ENCODE data around the gene KIRREL3.

KIRREL3 gene

GRCh38 chr11:126700768-126701519, 299.6 kb downstream of the KIRREL3 start:
- no peak for DNase-seq

- no peak for DNase-seq
Measured at GRCh38 chr11:126698576-126698975, 302.0 kb downstream of the KIRREL3 start.

- DNase-seq: no peak
Measured at GRCh38 chr11:126697936-126698335, 302.6 kb downstream of the KIRREL3 start.

DNA sequence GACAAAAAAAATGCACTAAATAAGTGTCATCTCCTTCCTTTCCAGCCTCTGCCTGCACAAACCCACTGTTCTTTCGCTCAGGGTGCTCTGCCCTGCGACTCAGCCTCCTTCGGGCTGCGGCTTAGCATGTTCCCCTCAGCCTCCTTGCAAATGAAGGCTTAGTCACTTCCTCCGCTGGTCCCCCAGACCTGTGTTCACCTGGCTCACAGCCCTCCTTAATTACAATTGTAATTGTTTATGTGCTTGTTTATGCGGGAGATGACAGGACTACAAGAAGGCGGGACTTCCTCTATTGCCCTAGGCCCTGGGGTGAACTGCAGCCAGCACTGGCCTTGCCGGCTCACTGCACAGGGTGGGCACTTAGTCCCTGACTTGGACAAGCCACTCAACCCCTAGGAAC, 303.6 kb downstream of the KIRREL3 start:
- no peak for DNase-seq

DNA sequence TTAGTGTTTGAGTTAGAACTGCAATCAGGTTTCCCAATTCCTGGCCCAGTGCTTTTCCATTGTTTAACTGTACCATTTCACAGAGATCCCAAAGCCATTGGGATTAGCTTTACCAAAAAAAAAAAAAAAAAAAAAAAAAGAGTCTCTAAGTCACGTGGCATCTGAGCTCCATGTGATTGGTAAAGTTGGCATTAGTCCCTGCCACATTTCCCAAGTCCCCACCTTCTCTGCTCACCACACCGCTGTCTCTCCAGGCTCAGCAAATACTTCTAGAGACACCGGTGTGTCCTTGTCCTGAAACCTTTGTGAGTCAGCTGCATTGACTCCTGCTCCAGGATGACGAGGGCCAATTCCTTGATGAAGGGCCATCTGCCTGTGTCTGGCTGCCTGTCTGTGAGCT, 305.3 kb downstream of the KIRREL3 start:
- DNase-seq: no peak

DNA sequence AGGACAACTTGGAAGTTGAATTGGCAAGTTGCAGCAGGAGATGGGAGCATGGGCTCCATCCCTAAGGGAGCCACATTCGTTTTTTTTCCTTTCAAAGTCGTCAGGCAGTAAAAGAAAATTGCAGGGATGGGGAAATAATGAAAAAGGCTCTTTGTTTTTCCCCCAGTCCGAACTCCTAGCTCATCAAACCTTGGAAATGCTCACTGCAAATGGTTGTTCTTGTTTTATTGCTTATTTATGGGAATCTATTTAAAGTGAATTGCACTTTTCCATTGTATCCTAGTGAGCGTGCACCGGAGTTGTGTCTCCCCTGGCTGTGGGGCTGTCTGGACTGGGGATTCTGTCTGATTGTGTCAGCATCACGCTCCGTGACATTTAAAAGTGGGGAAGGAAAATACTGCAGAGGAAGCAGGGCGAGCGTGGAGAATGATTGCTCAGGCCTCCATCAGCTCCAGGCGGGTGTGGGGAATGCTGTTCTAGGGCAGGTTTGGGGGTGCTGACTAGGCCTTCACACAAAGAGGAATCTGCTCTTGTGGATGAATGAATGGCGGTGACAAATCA, 306.4 kb downstream of the KIRREL3 start:
- no peak for DNase-seq

GRCh38 chr11:126687477-126687876, 313.1 kb downstream of the KIRREL3 start:
- no peak for DNase-seq

DNA sequence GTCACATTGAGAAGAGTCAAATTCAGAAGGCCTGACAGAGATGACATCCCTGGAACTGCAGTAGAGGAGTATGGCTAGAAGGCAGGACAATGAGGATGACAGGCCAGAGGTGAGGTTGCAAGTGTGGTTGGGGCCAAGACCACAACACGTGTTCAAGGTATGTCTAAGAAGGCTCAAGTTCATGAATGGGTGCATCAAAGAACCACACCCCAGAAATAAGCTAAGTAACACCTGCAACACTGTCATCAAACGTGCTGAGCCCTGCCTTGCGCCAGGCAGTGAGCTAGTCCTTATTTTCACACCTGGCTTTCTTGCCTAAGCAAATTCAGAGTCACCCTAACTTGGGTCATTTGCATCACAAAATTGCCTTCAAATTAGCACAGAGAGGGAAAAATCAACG, 313.6 kb downstream of the KIRREL3 start:
- no peak for DNase-seq

DNA sequence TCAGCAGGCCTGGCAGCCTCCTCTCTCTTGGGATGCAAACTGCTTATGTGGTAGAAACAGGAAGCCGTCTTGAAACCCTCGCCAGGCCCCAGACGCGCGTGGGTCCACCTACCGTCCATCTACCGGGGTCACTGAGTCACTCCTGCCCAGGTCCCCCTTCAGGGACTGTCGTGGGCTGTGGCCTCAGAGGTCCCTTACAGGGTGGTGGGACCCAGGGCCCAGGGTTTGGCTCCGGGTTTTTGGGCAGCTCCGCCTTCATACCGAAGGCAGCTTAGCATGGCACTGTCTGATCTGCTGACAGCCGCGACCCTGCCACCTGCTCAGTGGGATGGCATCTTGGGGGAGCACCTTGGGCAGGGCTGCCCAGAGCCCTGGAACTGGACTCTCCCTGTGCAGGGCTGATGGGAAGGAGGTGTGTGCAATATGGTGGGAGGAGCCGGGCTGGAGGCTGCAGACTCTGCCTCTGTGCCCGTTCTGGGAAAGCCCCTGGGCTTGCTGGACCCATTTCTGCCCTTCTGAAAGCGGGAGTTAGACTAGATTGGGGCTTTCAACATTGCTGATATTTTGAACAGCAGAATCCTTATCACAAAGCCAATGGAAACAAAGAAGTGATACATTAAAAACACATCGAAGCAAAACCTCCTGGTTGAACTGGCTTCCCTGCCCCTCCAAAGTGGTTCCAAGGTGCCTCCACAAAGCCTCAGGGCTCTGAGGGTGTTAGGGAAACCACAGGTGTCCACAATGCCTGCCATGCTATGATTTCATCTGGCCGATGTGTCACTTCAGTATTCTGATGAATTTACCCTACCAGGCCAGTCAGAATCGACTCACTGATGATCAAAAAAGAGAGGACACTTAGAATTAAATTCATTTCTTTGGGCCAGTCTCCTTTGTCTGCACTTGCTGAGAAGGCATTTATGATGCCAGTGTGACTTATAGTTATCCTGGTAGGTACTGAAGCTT, 316.5 kb downstream of the KIRREL3 start:
- no peak for DNase-seq

DNA sequence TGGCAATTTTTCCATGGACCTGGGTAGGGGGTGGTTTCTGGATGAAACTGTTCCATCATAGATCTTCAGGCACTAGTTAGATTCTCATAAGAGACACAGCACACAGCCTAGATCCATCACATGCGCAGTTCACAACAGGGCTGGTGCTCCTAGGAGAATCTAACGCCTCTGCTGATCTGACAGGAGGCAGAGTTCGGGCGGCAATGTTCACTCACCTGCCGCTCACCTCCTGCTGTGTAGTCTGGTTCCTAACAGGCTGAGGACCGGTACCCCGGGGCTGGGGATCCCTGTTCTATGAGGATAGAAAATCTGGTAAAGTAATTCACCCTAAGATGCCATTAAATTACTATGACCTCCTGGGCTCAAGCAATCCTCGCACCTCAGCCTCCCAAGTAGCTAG, 318.0 kb downstream of the KIRREL3 start:
- DNase-seq: no peak

GRCh38 chr11:126680700-126681099, 319.9 kb downstream of the KIRREL3 start:
- DNase-seq: no peak

- DNase-seq: no peak
Measured at GRCh38 chr11:126680131-126680530, 320.4 kb downstream of the KIRREL3 start.

DNA sequence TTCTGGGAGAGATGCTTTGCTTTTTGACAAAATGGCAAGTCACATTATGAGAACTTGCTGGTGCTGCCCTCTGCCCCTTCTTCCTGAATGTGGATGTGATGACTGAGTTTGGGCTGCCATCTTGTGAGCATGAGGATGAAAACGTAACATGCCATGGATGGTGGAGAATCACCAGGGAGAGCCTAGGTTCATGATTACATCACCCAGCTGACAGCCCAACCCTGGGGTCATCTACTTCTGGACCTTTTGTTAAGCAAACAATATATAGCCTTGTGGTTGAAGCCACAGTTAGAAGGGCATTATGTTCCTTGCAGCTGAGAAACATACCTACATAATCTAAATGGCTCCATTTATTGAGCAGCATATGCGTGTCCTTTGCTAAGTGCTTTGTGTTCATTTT, 321.5 kb downstream of the KIRREL3 start:
- DNase-seq: no peak

DNA sequence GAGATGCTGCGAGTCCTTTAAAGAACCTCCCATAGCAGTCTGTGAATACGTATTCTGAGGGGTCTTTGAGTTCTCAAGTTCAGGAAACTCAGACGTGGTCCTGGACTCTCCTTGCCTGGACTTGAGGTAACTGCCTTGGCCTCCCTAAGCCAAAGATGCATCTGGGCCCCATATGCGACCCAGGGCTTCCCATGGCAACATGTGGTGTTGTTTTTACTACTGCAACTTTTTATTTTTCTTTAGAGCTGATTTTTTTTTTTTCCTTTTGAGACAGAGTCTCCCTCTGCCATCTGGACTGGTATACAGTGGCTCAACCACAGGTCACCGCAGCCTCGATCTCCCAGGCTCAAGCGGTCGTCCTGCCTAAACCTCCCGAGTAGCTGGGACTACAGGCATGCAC, 324.0 kb downstream of the KIRREL3 start:
- DNase-seq: no peak

DNA sequence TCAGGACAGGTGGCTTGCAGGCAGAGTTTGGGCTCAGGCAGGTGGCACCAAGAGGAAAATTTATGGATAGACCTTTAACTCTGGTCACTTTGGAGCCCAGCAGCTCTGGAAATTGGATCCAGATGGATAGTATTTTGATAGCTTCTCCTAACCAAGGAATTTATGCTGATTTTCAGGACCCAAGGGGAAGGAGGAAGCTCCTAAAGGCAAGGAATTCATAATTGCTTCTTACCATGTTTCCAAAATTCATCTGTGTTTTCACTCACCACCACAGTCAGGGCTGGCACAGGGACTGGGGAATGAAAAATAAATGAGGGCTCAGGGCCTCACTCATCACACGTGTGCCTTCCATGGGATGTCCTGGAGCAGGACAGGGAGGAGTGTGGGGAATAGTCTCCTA, 327.3 kb downstream of the KIRREL3 start:
- no peak for DNase-seq

GRCh38 chr11:126669416-126669815, 331.2 kb downstream of the KIRREL3 start:
- no peak for DNase-seq

DNA sequence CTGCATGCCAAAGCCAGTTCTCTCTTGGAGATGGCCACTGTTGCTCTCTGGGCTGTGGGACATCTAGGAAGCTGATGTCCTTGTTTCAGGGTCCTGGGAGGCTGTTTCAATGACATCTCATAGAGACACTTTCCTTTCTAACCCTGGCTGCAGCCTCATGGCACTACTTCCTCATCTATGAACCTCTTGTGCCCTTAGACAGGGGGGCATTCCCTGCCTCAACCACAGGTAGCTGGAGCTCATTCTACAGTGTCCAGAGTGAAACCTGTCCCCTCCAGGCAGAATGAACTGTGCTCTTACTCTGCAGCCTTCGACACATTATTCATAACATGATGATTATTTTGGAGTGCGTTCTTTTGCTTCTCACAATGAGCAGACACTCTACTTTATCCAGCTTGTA, 335.9 kb downstream of the KIRREL3 start:
- no peak for DNase-seq

DNA sequence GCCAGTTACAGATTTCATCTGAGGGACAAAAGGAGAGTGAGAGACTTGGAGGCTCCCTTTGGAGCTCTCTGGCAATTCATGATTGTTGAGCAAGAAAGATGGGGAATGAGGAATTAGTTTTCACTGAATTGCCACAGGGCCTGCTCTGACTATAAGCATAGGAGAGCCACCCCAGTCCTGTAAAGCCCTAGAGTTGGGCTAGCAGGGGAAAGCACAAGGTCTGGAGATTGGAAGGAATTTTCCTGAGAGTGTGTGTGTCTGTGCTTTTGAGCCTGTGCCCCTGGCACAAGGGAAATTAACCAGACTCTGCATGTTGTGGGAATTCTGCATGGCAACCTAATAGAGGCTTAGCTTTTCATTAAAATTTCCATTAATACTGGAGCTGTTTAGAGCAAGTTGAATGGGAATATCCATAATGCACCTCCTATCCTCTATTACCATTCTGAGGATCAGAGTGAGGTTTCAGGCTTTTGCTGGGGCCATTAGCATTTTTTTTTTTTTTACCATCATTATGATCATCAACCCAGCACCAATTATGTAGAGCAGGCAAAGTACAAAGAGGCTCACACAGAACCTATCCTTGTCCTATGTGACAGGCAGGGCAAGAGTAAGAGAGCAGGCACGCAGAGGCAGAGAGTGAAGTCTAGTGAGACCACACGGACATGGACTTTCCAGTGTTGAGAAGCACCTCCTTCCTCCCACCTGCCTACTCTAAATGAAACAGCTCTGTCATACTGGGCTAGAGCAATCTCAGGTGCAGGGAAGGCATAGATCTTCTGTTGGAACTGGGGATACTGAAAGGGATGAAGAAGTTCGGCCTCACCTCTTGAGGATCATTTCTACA, 336.6 kb downstream of the KIRREL3 start:
- no peak for DNase-seq

DNA sequence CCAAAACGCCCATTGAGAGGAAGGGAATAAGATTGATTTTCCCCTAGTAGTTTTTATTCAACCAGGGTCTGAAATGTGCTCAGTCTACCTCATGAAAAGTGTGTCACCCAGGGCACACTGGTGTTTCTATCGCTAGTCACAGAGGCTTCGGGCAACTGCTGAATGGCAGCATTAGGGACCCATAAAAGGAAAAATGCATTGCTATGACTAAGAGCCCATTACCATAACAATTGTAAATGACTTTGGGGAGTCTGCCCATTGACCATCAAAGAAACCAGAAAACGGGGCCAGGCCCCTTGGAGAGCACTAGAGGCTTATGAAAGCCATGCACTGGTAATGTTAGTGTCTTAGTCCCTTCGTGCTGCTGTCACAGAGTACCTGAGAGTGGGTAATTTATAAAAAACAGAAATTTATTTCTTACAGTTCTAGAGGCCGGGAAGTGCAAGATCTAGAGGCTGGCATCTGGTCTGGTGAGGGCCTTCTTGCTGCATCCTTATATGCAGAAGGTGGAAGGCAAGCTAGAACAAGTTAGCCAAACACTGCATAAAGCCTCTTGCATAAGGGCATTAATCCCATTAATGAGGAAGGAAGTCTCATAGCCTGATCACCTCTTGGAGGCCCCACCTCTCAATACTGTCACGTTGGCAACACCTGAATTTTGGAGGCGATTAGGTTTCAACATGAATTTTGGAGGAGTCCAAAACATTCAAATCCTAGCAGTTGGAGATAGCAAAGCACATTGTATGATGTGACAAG, 338.4 kb downstream of the KIRREL3 start:
- DNase-seq: no peak

GRCh38 chr11:126660761-126661425, 339.7 kb downstream of the KIRREL3 start:
- DNase-seq: no peak

- no peak for DNase-seq
Measured at GRCh38 chr11:126660321-126660720, 340.2 kb downstream of the KIRREL3 start.

All from NCI-H526 treated with DMSO at 0.1 percent for 48 hours (cell line).